Fibroblast of skin of left quadriceps (primary cell): ENCODE data around the gene AATK.

ENCODE experiments used
- DNase-seq, 2 experiments: peaks; one replicate each; pipeline ENCODE4 v3.0.0-alpha.2; 2013; ENCODE audit warnings: low read depth in 2 of 2

AATK gene

DNA sequence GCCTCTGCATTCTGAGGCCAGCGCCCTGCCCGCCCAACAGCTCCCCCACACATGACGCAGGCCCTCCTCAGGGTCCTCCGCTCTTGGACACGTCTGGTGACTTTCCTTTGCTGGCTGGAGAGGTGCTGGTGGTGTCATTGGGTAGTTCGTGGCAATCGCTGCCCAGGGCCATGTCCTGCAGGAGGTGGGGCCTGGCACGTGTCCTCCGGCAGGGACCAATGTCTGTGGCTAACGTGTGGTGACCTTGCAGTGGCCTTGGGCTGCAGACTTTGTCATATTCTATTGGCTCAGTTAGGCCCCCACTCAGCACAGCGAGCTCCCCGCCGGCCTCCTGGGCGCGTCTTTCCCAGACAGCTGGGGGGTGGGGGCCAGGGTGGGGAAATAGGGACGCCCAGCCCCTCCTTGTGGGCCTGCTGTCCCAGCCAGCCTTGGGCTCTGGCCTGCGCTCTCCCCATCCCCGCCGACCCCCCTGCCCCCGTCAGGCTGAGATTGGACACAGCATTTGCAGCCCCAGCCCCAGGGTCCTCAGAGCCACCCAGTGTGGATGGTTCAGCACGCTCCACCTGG is 52.8 kb downstream of the AATK start:
- no peak for DNase-seq

DNA sequence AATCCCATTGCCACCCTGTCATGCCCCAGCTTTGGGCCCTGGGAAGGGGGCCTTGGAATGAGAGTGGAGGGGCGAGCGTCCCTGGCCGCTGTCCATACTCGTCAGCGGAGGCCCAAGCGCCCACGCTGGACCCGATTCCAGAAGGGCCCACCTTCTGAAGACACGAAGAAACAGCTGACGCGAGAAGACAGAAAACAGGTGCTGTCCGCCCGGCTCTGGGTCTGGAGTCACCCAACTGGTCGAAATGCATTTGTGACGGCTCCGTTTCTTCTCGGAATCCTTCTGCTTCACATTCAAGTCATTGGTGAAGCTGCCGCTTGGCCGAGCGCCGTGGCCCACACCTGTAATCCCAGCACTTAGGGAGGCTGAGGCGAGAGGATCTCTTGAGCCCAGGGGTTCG is 53.6 kb downstream of the AATK start:
- DNase-seq = no peak

DNA sequence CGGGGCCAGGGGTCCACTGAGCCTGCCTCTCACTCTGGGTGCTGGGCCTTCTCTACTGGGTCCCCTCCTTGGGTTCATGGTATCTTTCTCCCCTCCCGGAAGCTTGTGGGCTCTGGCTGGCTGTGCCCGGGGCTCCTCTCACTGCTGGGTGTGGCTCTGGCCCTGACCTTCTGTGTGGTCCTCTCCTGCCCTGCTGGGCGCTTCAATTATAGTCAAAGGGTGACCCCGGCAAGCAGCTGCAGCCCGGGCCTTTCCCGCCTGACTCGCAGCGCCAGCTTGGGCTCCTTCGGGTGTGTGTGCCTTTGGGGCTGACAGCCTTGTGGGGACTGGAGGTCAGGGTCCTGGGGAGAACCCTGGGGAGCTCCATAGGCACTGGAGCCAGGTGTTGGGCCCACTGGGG is 55.0 kb downstream of the AATK start:
- no peak for DNase-seq

DNA sequence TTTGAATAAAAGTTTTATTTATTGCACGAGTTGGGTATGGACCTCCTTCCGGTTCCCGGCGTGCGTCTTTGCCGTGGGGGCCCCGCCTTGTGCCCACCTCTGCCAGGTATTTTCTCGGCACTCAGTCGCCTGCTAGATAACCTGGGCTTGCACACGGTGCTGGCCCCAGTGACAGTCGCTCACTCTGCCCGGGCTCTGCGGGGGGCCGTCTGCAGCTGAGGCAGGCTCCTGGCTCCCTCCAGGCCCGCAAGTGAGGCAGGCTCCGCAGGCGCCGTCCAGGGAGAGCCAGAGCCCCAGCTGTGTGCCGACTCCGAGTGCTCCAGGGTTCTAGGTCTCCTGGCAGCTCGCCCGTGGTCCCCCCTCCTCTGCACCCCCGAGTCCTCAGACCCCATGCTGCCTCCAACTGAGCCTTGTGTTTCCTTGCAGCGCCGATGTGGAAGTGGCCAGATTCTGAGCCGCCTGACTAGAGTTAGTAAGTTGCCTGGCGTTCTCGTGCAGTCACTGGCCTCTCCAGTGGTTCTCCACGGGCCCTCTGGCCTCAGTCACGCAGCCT is 55.5 kb downstream of the AATK start:
- no peak for DNase-seq

DNA sequence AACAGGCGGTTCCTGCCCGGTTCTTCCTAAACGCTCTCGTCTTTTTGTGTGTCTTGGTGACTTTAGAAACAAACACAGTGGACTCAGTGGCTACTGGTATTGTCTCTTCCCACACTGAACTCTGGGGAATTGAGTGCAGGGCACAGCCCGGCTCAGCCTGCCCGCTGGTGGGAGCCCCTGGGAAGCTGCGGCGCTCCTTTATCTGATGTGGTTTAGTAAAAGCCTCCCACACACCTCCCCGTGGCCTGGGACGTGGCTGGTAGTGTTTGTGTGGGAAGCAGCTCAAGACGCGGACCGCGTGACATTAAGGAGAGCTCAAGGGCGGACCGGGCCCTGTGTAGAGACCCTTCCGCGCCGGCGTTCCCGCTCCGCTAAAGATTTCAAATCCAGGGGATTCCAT is 56.1 kb downstream of the AATK start:
- no peak for DNase-seq

DNA sequence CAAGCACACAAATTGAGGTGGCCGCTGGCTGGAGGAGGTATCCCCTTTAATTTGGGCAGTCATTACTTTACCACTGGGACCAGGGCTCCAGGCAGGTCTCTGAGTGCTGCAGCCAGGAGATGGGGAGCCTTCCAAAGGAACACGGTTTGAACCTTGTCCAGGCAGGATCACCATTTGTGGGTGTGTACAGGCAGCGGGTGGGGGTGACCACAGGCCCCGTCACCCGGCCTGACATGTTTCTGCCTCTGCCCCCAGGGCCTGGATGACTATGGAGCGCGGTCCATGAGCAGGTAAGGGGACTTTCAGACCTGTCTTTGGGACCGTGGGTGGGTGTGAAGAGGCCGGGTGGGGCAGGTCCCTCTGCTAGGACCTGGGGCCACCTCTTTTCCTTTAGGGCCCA is 57.8 kb downstream of the AATK start:
- no peak for DNase-seq

DNA sequence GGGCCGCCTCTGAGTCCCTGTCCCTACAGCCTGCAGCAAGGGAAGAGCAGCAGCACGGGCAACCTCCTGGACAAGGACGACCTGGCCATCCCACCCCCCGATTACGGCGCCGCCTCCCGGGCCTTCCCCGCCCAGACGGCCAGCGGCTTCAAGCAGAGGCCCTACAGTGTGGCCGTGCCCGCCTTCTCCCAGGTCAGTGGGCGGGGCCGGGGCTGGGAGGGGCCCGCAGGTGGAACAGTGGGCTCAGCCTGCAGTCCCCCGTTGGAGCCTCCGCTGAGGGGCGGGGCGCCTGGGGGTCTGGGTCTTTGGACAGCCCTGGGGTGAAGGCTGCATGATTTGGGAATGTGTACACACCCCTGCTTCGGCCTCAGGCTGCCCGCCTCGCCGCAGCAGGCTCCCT is 59.3 kb downstream of the AATK start:
- DNase-seq = no peak

DNA sequence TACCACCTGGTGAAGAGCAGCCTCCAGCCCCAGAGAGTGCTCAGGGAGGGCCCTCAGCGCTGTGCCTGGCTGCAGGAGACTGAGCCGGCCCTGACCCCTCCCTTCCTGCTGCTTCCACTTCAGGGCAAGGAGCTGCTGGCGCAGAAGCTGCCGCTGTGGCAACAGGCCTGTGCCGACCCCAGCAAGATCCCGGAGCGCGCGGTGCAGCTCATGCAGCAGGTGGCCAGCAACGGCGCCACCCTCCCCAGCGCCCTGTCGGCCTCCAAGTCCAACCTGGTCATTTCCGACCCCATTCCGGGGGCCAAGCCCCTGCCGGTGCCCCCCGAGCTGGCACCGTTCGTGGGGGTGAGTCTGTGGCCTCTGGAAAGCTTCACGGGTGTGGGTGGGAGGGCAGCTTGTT is 62.6 kb downstream of the AATK start:
- DNase-seq = no peak

DNA sequence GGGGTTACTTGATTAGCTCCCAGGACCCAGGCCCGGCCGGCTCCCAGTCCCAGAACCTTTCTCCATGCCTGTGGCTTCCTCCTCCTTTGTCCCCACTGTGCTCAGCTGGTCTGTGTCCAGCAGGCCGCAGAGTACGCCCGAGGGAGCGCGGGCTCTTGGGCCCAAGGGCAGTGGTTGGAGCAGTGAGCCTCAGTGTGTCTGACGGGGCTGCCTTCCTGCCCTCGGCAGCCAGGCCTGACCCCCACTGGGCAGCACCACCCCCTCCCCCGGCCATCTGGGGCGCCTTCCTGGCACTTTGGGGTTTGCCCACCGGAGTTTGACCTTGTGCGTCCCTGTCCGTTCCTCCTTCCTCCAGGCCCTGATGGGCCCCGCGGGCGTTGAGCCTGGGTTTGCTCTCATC is 63.2 kb downstream of the AATK start:
- DNase-seq = no peak

DNA sequence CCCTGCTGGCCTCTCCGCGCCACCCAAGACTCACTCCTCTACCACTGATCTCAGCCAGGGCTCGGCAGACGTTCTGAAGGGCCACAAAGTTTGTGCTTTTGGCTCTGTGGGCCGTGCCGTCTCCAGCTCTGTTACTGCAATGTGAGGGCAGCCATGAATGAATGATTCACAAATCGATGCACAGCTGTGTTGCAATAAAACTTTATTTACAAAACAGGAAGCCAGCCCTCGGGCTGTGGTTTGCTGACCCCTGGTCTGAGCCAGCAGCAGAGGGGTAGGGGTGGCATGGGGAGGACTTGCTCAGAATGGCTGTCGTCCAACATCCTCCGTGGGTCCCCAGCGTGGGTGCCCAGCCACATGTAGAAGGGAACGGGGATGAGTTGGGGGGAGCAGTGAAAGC is 63.7 kb downstream of the AATK start:
- DNase-seq = no peak

DNA sequence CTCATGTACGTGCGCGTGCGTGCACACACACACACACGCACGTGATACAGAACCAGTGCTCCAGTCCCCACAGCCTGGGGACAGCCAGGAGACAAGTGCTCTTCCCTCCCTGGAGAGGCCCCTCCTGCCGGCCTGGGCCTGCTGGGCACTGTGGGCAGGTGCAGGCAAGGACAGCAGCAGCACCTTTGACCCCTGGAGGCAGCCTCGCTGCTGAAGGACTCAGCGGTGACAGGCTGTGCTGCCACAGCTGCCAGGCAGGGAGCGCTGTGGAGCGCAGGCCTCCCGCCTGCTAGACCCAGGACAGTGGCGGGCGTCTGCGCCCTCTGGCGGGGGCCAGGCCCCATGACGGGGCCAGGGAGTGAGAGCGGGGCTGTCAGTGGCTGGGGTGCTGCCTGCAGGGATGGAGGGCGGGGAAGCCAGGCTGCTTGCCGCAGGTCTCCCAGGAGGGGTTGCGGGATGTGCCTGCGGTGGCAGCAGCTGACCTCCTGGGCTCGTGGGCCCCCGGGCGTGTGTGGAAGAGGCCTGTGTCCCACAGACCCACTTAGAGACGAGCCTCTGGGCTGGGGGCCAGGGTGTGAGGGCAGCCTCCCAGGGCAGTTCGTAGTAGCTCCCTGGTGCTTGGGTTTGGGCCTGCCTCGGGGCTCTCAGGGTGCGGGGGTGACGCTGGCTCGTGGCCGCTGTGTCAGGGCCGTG is 64.3 kb downstream of the AATK start:
- DNase-seq = peak; percentile 28 to 29

DNA sequence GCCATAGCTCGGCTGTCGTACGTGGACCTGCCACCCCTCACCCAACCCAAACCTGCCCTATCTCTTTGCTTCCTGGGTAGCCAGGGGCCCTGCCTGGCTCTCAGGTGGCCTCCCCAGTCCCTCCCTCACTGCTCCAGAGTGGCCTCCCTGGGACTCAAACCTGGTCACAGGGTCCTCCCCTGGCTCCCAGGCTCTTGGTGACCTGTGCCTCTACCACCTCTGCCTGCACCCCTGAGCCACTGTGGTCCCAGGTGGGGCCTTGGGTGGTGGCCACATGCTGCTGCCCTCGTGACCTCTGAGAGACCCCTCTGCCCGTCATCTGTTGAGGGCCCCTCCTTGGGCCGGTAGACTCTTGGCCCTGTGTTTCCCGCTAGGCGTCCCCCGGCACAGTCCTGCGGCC is 65.4 kb downstream of the AATK start:
- no peak for DNase-seq

DNA sequence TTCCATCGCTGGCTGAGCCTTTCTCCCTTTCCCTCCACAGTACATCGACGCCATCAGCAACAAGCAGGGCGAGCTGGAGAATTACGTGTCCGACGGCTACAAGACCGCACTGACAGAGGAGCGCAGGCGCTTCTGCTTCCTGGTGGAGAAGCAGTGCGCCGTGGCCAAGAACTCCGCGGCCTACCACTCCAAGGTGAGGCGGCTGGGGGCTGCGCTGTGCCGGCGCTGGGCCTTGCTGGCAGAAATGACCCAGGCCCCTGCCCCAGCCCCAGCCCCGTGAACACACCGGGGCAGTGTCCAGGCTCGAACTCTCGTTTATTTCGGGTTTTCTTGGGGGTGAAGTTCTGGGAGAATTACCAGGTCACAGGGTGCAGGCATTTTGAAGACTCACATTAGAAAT is 66.1 kb downstream of the AATK start:
- DNase-seq = no peak

DNA sequence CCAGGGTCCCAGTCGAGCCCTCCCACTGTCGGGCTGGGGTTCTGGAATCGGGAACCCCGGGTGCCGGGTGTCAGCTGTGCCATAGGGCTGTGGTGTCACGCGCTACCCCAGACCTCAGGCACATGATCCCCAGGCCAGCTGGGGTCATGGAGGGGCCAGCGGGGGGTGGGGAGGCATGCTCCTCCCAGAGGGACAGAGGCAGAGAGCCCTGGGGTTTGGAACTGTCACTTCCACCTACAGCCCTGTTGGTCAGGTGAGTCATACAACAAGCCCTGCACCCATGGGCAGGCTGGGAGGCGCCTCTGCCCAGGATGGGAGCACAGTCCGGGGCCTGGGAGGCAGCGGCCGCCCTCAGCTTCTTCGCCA is 68.1 kb downstream of the AATK start:
- no peak for DNase-seq

DNA sequence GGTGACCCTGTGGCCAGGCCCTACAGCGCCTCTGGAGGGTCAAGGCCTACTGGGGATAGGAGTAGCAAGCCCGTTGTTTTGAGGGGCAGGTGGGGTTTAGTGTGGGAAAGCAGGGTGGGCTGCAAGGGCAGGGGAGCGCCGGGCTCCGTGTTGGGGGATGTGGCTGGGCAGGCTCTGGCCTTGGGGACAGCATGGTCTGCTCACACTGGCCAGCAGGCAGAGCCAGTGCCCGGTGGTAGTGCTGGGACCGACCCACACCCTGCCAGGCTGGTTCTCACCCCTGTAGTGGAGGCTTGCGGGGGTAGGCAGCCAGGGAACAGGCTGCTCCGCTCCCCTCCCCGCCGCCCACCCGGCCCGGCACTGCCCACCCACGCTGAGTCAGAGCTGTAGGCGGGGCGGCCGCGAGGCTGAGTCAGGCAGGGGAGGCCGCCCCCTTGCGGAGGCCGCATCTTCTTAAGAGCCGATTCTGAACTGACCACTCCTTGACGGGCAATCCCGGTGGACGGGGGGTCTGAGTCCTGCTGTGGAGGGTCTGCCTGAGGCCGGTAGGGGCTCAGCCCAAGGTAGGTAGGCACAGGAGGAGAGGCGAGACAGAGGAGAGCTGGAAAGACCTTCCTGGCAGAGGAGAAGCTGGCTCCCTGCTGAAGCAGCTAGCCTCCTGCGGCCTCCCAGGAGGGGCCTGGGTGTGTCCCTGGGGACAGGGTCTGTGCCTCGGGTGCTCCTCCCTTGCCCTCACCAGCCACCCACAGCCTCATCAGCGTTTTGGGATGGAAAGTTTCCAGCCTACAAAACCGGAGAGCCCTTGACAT is 68.7 kb downstream of the AATK start:
- DNase-seq = peak; percentile 36 to 56

DNA sequence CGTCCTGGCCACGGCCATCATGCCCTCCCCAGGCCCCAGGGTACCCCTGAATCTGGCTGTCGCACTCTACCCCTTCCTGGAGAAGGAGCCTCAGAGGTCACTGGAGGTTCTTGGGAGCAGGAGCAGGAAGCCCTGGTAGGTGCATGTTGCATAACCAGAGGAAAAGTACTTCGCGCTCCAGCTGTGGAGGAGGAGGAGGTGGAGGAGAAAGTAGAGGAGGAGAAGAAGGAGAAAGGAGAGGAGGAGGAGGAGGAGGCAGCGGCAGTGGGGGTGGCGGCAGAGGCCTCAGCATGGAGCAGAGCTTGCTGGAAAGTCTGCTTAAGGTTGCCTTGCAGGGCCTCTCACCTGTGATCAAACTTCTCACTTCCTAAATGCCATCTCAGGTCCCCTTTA is 69.3 kb downstream of the AATK start:
- no peak for DNase-seq

DNA sequence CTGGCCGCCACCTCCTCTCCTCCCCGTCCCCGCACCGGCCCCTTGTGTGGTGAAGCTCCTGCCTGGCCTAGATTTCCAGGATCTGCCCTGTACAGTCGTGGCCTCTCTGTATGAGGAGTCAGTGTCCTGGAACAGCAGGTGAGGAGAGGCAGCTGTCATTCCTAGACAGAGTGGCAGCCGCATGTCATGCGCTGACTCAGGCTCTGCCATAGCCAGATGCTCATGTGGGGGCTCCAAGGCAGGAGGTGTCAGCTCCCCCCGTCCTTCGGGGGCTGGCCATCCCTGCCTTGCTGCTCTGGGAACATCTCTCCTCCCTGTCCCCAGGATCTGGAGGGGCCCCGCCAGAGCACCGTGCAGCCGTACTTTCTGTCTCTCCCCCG is 70.6 kb downstream of the AATK start:
- no peak for DNase-seq

DNA sequence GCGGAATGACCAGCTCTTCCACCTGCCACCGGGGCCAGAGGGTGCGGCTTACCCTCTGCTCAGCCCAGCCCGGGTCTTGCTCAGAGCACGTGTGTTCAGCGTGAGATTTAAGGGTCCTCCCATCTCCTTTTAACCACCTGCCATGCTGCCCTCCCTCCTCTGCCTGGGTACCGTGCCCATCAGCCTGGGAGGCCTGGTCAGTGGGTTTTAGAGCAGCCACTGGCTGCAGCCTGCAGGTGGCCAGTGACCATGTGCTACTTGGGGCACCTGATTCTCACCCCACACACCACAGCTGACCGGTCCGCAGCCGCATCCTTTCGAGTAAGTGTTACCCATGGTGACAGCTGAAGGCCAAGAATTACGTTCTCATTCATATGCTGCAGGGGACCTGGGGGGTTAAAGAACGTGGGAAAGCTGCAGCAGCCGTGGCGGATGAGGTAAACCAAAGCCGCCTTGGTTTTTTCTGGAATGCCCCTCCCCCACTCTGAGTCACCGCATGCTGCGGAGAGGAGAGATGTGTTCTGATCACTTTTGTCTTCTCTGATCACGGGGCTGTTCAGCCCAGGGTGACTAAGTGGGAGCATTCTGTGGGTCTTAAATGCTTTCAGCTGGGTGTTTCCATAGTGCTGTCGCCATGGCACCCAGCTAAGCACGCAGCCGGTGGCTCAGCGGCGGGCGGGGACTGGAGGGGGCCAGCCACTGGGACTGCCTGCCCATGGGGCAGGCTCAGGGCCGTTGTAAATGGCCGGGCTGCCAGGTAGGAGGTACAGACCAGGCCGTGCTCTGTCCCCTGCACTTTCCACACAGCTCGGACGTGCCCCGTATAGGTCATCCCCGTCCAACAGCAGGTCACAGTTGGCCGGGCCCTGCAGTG is 71.3 kb downstream of the AATK start:
- DNase-seq = peak; percentile 99

DNA sequence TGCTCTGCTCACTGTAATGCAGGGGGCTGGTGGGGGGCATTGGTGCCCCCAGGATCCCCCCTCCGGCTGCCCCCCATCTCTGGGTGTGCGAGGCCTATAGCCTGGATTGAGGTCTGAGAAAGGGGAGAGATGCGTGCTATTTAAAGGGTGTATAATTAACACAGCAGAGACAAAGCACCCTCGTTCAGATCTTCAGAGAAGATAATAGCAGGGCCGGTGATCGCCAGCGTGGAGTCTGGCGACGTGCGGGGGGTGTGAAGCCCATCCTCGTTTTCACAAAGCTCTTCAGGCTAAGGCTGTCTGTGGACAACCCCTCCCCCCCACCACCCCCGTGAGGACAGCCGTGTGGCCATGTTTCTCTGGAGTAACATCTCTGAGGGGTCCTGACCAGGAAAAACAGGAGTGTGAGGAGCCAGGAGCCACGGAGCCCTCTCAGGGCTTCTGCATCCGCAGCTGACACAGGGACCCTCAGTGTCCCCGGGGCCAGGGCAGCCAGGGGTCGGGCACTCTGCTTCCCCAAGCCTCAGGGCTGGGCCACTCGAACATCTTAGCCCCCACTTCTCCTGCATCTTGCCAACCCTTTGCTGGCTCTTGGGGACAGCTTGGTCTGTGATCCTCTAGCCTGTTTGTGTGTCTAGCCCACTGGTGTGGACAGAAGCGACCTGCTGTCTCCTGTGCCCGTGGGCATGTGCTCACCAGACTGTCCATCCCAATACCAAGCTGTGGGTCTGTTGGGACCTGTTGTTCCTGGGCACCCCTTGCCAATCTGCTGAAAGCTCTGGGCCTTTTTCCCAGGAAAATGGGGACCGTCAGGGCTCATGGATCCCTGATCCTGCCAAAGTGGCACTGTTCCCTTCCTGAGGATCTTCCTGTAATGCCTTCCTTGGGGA is 72.2 kb downstream of the AATK start:
- no peak for DNase-seq

DNA sequence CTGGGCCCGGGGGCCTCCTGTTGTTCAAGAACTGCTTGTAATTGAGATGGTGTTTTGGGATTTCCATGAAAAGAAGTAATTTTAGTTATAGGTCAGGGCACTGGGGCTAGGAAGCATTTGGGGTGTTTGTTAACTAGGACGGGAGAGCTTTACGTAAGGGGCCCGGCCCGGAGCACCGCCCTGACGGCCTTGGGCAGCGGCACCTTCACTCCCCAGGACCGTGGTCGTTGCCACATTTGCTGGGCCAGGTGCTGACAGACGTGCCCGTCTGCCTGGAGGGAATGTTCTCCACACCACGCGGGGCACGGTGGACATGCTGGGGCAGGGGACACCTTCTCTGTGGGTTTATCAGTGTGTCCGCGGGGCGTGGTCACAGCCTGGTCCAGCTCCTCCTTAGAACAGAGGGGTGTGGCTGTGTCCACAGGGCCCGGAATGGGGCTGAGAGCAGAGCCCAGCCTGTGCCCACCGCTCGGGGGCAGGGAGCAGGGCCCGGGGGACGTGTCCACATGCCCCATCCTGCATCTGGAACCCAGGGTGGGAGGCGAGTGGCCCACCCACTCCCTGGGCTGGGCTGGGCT is 73.4 kb downstream of the AATK start:
- DNase-seq = no peak
